Lower leg skin (tissue), 4 donors: ENCODE results near the gene CCNQ. TPM values are rescaled to one million over a fixed set of nuclear protein-coding genes. Genes with fewer than 3 reads are reported as not detected.
"Not testable (repeated sequence)": the region's sequence is repeated elsewhere in the genome, so short reads cannot be mapped to it uniquely, and the experiment has no call there.

Source experiments
- DNase-seq, 2 donors: peaks; one replicate each; pipeline ENCODE4 v3.0.0-alpha.2; 2019; ENCODE audit warnings: low spot score in 2 of 2
- H3K4me3 ChIP-seq: fragments of 200-600 bp; sonication (generic); 2 replicates; pipeline ENCODE4 v1.5.1; 2017; ENCODE audit warnings: mild to moderate bottlenecking, low read depth; ENCODE audit not compliant: poor library complexity, severe bottlenecking
- CTCF ChIP-seq, 3 donors: fragments of 450-650 bp; IDR thresholded peaks; one replicate each; pipeline ENCODE4 v1.5.1; 2016; ENCODE audit warnings: antibody characterized with exemption in 3 of 3, mild to moderate bottlenecking in 3 of 3, moderate library complexity in 2 of 3
- POLR2A ChIP-seq, 2 donors: fragments of 450-650 bp; IDR thresholded peaks; one replicate each; pipeline ENCODE4 v1.6.1; 2016 to 2017; ENCODE audit warnings: antibody characterized with exemption in 2 of 2, mild to moderate bottlenecking in 1 of 2, moderate library complexity in 1 of 2
- WGBS, 2 donors: methylation state at CpG; one replicate each; pipeline ENCODE4 v1.1.5; 2018; 5-methylcytosine and 5-hydroxymethylcytosine counted together
- intact Hi-C: fragments of 100-400 bp; cut with DNase I; formaldehyde crosslinking; loops from one replicate; pipeline ENCODE4 v1.15.0; 2023; ENCODE audit warnings: low total_unique reads
- total RNA-seq, 4 donors: library from RNA; depleted of rRNA; stranded (reverse); fragments of >200 nt; gene quantifications; one replicate each; pipeline ENCODE4 v1.1.0, GENCODE V29; 2016

Gene CCNQ
- total RNA-seq, 4 donors from 2014 or later, result 20.7 to 35.7 (median 28.5) TPM

- H3K4me3 ChIP-seq, result no peak overlapping the region
- 85 to 93% methylated on average over 23 of the region's 23 CpGs for whole genome bisulfite sequencing, 2 donors
- no peak for DNase-seq
- TF ChIP-seq POLR2A (IDR thresholded peaks at IDR 0.05), result no peak
- no peak for TF ChIP-seq CTCF (IDR thresholded peaks at IDR 0.05)
- intact Hi-C loops, result no loop called here
Measured at GRCh38 chrX:153606503-153606902, 7.6 kb upstream of the CCNQ start.

GRCh38 chrX:153604666-153605380 is 5.9 kb upstream of the CCNQ start:
- DNase-seq, H3K4me3 ChIP-seq, intact Hi-C loops: not testable (repeated sequence)
- 87 to 95% methylated on average over 13 to 18 of the region's 18 CpGs for WGBS, 2 donors

- no peak for TF ChIP-seq CTCF (IDR thresholded peaks at IDR 0.05)
- TF ChIP-seq POLR2A (IDR thresholded peaks at IDR 0.05), result no peak
- 88 to 97% methylated on average over 10 to 17 of the region's 17 CpGs for WGBS, 2 donors
- H3K4me3 ChIP-seq, result no peak overlapping the region
- no peak for DNase-seq
- intact Hi-C loops, result no loop called here
Measured at GRCh38 chrX:153603131-153603656, 4.3 kb upstream of the CCNQ start.

- intact Hi-C loops, result no loop called here
- no peak for TF ChIP-seq POLR2A (IDR thresholded peaks at IDR 0.05)
- no peak for TF ChIP-seq CTCF (IDR thresholded peaks at IDR 0.05)
- no peak for DNase-seq
- WGBS, 2 donors, result 71 to 91% methylated on average over 3 of the region's 3 CpGs
- no peak overlapping the region for H3K4me3 ChIP-seq
Measured at GRCh38 chrX:153602601-153603000, 3.7 kb upstream of the CCNQ start.

- intact Hi-C loops, result no loop called here
Measured at GRCh38 chrX:153601511-153602110, 2.7 kb upstream of the CCNQ start.

More at GRCh38 chrX:153601511-153602110, 2.7 kb upstream of the CCNQ start:
- no peak overlapping the region for H3K4me3 ChIP-seq
- no peak for DNase-seq
- 80 to 88% methylated on average over 12 of the region's 12 CpGs for WGBS, 2 donors
- TF ChIP-seq POLR2A (IDR thresholded peaks at IDR 0.05), result no peak
- no peak for TF ChIP-seq CTCF (IDR thresholded peaks at IDR 0.05)
